Measurements from ENCODE around the gene NR1H2.

Gene NR1H2

DNA sequence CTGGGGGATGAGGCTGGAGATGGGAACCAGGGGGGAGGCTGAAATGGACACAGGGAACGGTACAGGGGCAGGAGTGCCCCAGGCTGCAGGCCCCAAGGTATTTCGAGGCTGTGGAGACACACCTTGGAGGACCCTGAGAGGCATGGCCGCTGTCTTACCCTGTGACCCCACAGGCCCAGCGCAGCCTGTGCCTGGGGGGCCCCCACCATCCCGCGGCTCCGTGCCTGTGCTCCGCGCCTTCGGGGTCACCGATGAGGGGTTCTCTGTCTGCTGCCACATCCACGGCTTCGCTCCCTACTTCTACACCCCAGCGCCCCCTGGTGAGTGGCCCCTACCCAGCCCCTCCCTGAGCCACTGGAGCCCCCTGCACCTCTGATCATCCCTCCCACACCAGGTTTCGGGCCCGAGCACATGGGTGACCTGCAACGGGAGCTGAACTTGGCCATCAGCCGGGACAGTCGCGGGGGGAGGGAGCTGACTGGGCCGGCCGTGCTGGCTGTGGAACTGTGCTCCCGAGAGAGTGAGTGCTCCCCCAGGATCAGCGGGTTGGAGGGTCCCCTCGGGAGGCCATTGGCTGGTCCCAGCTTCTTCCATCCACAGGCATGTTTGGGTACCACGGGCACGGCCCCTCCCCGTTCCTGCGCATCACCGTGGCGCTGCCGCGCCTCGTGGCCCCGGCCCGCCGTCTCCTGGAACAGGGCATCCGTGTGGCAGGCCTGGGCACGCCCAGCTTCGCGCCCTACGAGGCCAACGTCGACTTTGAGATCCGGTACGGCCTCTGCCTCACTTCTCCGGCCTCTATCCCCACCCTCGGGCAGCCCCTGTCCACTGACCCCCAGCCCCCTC is 25.6 kb downstream of the NR1H2 start:
- Histone ChIP-seq H3K36me3 (ENCODE audit: control insufficient read depth in 1 of 2, insufficient read depth in 2 of 2, low read length in 2 of 2) (peaks cover 3 to 19% of the 10 kb centered on the region in 2 donors), H3K4me3 (ENCODE audit: low read depth in 1 of 2, low read length in 2 of 2) (no peak overlapping the region), H3K27me3 (ENCODE audit: control insufficient read depth in 1 of 2, insufficient read depth in 2 of 2, low read length in 2 of 2) (no peaks in the 10 kb centered on the region), H3K4me1 (ENCODE audit: control insufficient read depth in 1 of 2, insufficient read depth in 2 of 2, low read length in 2 of 2) (no peaks in the 10 kb centered on the region), H3K9me3 (ENCODE audit: control insufficient read depth in 1 of 2, low read length in 2 of 2) (no peaks in the 10 kb centered on the region), H3K27ac (ENCODE audit: low read depth, low read length) (no peak overlapping the region), H3K9ac (ENCODE audit: low read depth in 1 of 2, low read length in 2 of 2) (no peak overlapping the region)

- H3K27me3 ChIP-seq (ENCODE audit: control insufficient read depth in 1 of 2, insufficient read depth in 2 of 2, low read length in 2 of 2), result no peaks in the 10 kb centered on the region
- H3K4me1 ChIP-seq (ENCODE audit: control insufficient read depth in 1 of 2, insufficient read depth in 2 of 2, low read length in 2 of 2), result no peaks in the 10 kb centered on the region
- no peak overlapping the region for H3K9ac ChIP-seq (ENCODE audit: low read depth in 1 of 2, low read length in 2 of 2)
- no peak overlapping the region for H3K4me3 ChIP-seq (ENCODE audit: low read depth in 1 of 2, low read length in 2 of 2)
- H3K27ac ChIP-seq (ENCODE audit: low read depth, low read length), result no peak overlapping the region
- H3K36me3 ChIP-seq (ENCODE audit: control insufficient read depth in 1 of 2, insufficient read depth in 2 of 2, low read length in 2 of 2), result peaks cover 3 to 19% of the 10 kb centered on the region in 2 donors
- H3K9me3 ChIP-seq (ENCODE audit: control insufficient read depth in 1 of 2, low read length in 2 of 2), result no peaks in the 10 kb centered on the region
Measured at GRCh38 chr19:50402544-50403301, 26.5 kb downstream of the NR1H2 start.

- H3K27me3 ChIP-seq (ENCODE audit: control insufficient read depth in 1 of 2, insufficient read depth in 2 of 2, low read length in 2 of 2), result no peaks in the 10 kb centered on the region
- H3K27ac ChIP-seq (ENCODE audit: low read depth, low read length), result no peak overlapping the region
- no peaks in the 10 kb centered on the region for H3K9me3 ChIP-seq (ENCODE audit: control insufficient read depth in 1 of 2, low read length in 2 of 2)
- H3K4me1 ChIP-seq (ENCODE audit: control insufficient read depth in 1 of 2, insufficient read depth in 2 of 2, low read length in 2 of 2), result peaks cover 7 to 16% of the 10 kb centered on the region in 2 donors
- H3K9ac ChIP-seq (ENCODE audit: low read depth in 1 of 2, low read length in 2 of 2), result no peak overlapping the region
- H3K36me3 ChIP-seq (ENCODE audit: control insufficient read depth in 1 of 2, insufficient read depth in 2 of 2, low read length in 2 of 2), result peaks cover 0 to 28% of the 10 kb centered on the region in 2 donors
- H3K4me3 ChIP-seq (ENCODE audit: low read depth in 1 of 2, low read length in 2 of 2), result no peak overlapping the region
Measured at GRCh38 chr19:50406156-50406820, 30.0 kb downstream of the NR1H2 start.

DNA sequence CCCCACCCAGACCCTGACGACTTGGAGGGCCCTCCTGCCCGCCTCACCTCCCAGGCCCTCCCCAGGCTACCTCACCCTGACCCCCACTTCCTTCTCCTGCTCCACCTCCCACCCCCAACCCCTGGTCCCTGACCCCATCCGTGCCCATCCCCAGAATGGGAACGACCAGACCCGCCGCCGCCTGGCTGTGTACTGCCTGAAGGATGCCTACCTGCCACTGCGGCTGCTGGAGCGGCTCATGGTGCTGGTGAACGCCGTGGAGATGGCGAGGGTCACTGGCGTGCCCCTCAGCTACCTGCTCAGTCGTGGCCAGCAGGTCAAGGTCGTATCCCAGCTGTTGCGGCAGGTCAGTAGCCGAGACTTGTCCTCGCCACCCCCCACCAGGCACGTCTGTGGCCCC is 30.6 kb downstream of the NR1H2 start:
- peaks cover 0 to 28% of the 10 kb centered on the region in 2 donors for H3K36me3 ChIP-seq (ENCODE audit: control insufficient read depth in 1 of 2, insufficient read depth in 2 of 2, low read length in 2 of 2)
- H3K27me3 ChIP-seq (ENCODE audit: control insufficient read depth in 1 of 2, insufficient read depth in 2 of 2, low read length in 2 of 2), result no peaks in the 10 kb centered on the region
- H3K9me3 ChIP-seq (ENCODE audit: control insufficient read depth in 1 of 2, low read length in 2 of 2), result no peaks in the 10 kb centered on the region
- no peak overlapping the region for H3K9ac ChIP-seq (ENCODE audit: low read depth in 1 of 2, low read length in 2 of 2)
- no peak overlapping the region for H3K27ac ChIP-seq (ENCODE audit: low read depth, low read length)
- no peak overlapping the region for H3K4me3 ChIP-seq (ENCODE audit: low read depth in 1 of 2, low read length in 2 of 2)
- peaks cover 7 to 18% of the 10 kb centered on the region in 2 donors for H3K4me1 ChIP-seq (ENCODE audit: control insufficient read depth in 1 of 2, insufficient read depth in 2 of 2, low read length in 2 of 2)

DNA sequence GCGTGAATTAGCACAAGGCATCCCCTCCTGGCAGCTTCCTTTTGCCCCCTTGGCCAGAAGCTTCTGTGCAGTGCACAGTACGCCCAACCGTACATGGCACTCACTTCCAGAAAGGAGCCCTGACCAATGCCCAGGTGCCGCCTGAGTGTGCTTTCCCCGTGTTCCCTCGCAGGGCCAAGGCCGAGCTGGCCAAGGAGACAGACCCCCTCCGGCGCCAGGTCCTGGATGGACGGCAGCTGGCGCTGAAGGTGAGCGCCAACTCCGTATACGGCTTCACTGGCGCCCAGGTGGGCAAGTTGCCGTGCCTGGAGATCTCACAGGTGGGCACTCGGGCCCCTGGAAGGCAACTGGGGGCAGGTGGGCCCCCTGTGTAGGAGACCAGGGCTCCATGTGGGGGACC is 33.1 kb downstream of the NR1H2 start:
- peaks cover 7 to 18% of the 10 kb centered on the region in 2 donors for H3K4me1 ChIP-seq (ENCODE audit: control insufficient read depth in 1 of 2, insufficient read depth in 2 of 2, low read length in 2 of 2)
- H3K9me3 ChIP-seq (ENCODE audit: control insufficient read depth in 1 of 2, low read length in 2 of 2), result no peaks in the 10 kb centered on the region
- H3K4me3 ChIP-seq (ENCODE audit: low read depth in 1 of 2, low read length in 2 of 2), result no peak overlapping the region
- H3K36me3 ChIP-seq (ENCODE audit: control insufficient read depth in 1 of 2, insufficient read depth in 2 of 2, low read length in 2 of 2), result peaks cover 0 to 12% of the 10 kb centered on the region in 2 donors
- H3K27me3 ChIP-seq (ENCODE audit: control insufficient read depth in 1 of 2, insufficient read depth in 2 of 2, low read length in 2 of 2), result no peaks in the 10 kb centered on the region
- H3K9ac ChIP-seq (ENCODE audit: low read depth in 1 of 2, low read length in 2 of 2), result no peak overlapping the region
- no peak overlapping the region for H3K27ac ChIP-seq (ENCODE audit: low read depth, low read length)

DNA sequence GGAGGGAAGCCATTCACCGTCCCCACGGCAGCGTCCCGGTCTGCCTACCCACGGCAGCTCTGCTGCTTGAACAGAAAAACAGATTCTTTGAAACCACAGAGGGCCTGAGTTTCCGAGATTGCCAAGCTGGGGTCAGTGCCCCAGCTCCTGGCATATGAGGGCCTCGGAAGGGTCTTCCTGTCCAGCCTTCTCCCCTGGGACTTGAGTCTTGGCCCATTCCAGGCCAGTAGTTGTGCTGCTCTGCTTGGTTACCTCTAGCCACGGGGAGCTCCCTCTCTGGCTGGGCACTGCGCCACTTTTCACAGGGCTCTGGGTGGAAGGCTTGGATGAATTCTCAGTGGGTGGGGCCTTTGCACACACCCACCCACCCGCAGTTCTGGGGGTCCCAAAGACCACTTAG is 33.9 kb downstream of the NR1H2 start:
- no peaks in the 10 kb centered on the region for H3K9me3 ChIP-seq (ENCODE audit: control insufficient read depth in 1 of 2, low read length in 2 of 2)
- no peaks in the 10 kb centered on the region for H3K27me3 ChIP-seq (ENCODE audit: control insufficient read depth in 1 of 2, insufficient read depth in 2 of 2, low read length in 2 of 2)
- no peak overlapping the region for H3K27ac ChIP-seq (ENCODE audit: low read depth, low read length)
- peaks cover 0 to 12% of the 10 kb centered on the region in 2 donors for H3K36me3 ChIP-seq (ENCODE audit: control insufficient read depth in 1 of 2, insufficient read depth in 2 of 2, low read length in 2 of 2)
- peaks cover 7 to 19% of the 10 kb centered on the region in 2 donors for H3K4me1 ChIP-seq (ENCODE audit: control insufficient read depth in 1 of 2, insufficient read depth in 2 of 2, low read length in 2 of 2)
- H3K9ac ChIP-seq (ENCODE audit: low read depth in 1 of 2, low read length in 2 of 2), result no peak overlapping the region
- H3K4me3 ChIP-seq (ENCODE audit: low read depth in 1 of 2, low read length in 2 of 2), result no peak overlapping the region

- H3K9me3 ChIP-seq (ENCODE audit: control insufficient read depth in 1 of 2, low read length in 2 of 2), result no peaks in the 10 kb centered on the region
Measured at GRCh38 chr19:50412419-50412818, 36.2 kb downstream of the NR1H2 start.

DNA sequence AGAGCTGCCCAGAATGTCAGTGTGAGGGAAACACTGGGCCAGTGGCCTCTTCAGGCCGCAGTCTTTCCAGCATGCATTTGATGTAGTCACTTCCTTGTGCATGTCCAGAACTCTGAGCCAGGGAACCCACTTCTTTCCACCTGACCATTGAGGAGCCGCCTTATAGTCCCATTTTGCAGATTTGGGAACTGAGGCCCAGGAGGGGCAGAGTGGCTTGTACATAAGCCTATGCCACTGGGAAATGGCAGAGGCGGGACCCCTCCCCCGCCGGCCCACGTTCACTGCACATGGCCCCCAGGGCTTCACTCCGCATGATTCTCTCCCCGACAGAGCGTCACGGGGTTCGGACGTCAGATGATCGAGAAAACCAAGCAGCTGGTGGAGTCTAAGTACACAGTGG is 36.8 kb downstream of the NR1H2 start:
- peaks cover 7 to 22% of the 10 kb centered on the region in 2 donors for H3K4me1 ChIP-seq (ENCODE audit: control insufficient read depth in 1 of 2, insufficient read depth in 2 of 2, low read length in 2 of 2)
- H3K27me3 ChIP-seq (ENCODE audit: control insufficient read depth in 1 of 2, insufficient read depth in 2 of 2, low read length in 2 of 2), result peaks cover 0 to 3% of the 10 kb centered on the region in 2 donors
- H3K9me3 ChIP-seq (ENCODE audit: control insufficient read depth in 1 of 2, low read length in 2 of 2), result no peaks in the 10 kb centered on the region
- peaks cover 0 to 9% of the 10 kb centered on the region in 2 donors for H3K36me3 ChIP-seq (ENCODE audit: control insufficient read depth in 1 of 2, insufficient read depth in 2 of 2, low read length in 2 of 2)
- no peak overlapping the region for H3K27ac ChIP-seq (ENCODE audit: low read depth, low read length)
- H3K9ac ChIP-seq (ENCODE audit: low read depth in 1 of 2, low read length in 2 of 2), result no peak overlapping the region
- no peak overlapping the region for H3K4me3 ChIP-seq (ENCODE audit: low read depth in 1 of 2, low read length in 2 of 2)

More at GRCh38 chr19:50412419-50412818, 36.2 kb downstream of the NR1H2 start:
- Histone ChIP-seq H3K4me3 (ENCODE audit: low read depth in 1 of 2, low read length in 2 of 2) (no peak overlapping the region), H3K27me3 (ENCODE audit: control insufficient read depth in 1 of 2, insufficient read depth in 2 of 2, low read length in 2 of 2) (no peaks in the 10 kb centered on the region), H3K36me3 (ENCODE audit: control insufficient read depth in 1 of 2, insufficient read depth in 2 of 2, low read length in 2 of 2) (peaks cover 0 to 9% of the 10 kb centered on the region in 2 donors), H3K9ac (ENCODE audit: low read depth in 1 of 2, low read length in 2 of 2) (no peak overlapping the region), H3K27ac (ENCODE audit: low read depth, low read length) (no peak overlapping the region), H3K4me1 (ENCODE audit: control insufficient read depth in 1 of 2, insufficient read depth in 2 of 2, low read length in 2 of 2) (peaks cover 7 to 22% of the 10 kb centered on the region in 2 donors)

GRCh38 chr19:50413531-50413930 is 37.3 kb downstream of the NR1H2 start:
- Histone ChIP-seq H3K4me1 (ENCODE audit: control insufficient read depth in 1 of 2, insufficient read depth in 2 of 2, low read length in 2 of 2) (peaks cover 7 to 22% of the 10 kb centered on the region in 2 donors), H3K27ac (ENCODE audit: low read depth, low read length) (no peak overlapping the region), H3K4me3 (ENCODE audit: low read depth in 1 of 2, low read length in 2 of 2) (no peak overlapping the region), H3K36me3 (ENCODE audit: control insufficient read depth in 1 of 2, insufficient read depth in 2 of 2, low read length in 2 of 2) (peaks cover 0 to 9% of the 10 kb centered on the region in 2 donors), H3K9me3 (ENCODE audit: control insufficient read depth in 1 of 2, low read length in 2 of 2) (no peaks in the 10 kb centered on the region), H3K9ac (ENCODE audit: low read depth in 1 of 2, low read length in 2 of 2) (no peak overlapping the region), H3K27me3 (ENCODE audit: control insufficient read depth in 1 of 2, insufficient read depth in 2 of 2, low read length in 2 of 2) (peaks cover 0 to 7% of the 10 kb centered on the region in 2 donors)
